Measurements from ENCODE around the gene RELL1. TPM values are rescaled to one million over a fixed set of nuclear protein-coding genes. Genes with fewer than 3 reads are reported as not detected.

Gene RELL1
- total RNA-seq, 2 experiments from 2014 or later = 48.6 to 50.3 TPM

- Mint-ChIP-seq H3K27me3 (no peaks in the 10 kb centered on the region), H3K4me3 (no peak overlapping the region), H3K4me1 (ENCODE audit: low read depth) (no peaks in the 10 kb centered on the region), H3K9me3 (no peaks in the 10 kb centered on the region), H3K36me3 (ENCODE audit: low read depth) (peaks cover 71% of the 10 kb centered on the region), H3K27ac (no peak overlapping the region)
- intact Hi-C loops (cut with DNase I, micrococcal nuclease) = no loop called here
- DNase-seq (no peak), ATAC-seq (ENCODE audit: poor library complexity) (no peak)
- H3K27me3 ChIP-seq (ENCODE audit: control insufficient read depth in 1 of 2, insufficient read depth in 2 of 2, low read length in 2 of 2) = no peaks in the 10 kb centered on the region
- POLR2A ChIA-PET = no interaction called here
- CTCF ChIA-PET = no interaction called here
- H3K4me1 ChIP-seq (ENCODE audit: insufficient read depth, low read length) = no peaks in the 10 kb centered on the region
- H3K27ac ChIP-seq (ENCODE audit: low read depth in 1 of 2, low read length in 2 of 2) = no peak overlapping the region
- peaks cover 29% of the 10 kb centered on the region for H3K36me3 ChIP-seq (ENCODE audit: insufficient read depth, low read length)
- no peaks in the 10 kb centered on the region for H3K9me3 ChIP-seq (ENCODE audit: control insufficient read depth in 1 of 2, insufficient read depth in 1 of 2, low read length in 2 of 2)
- no peak for TF ChIP-seq CTCF (IDR thresholded peaks at IDR 0.05)
- no peak overlapping the region for H3K4me3 ChIP-seq (ENCODE audit: low read length)
Observed at GRCh38 chr4:37639551-37640285, 46.5 kb downstream of the RELL1 start.

GRCh38 chr4:37635155-37635554, 51.0 kb downstream of the RELL1 start:
- H3K36me3 ChIP-seq (ENCODE audit: insufficient read depth, low read length) = peaks cover 68% of the 10 kb centered on the region
- intact Hi-C loops (cut with DNase I, micrococcal nuclease) = no loop called here
- no peaks in the 10 kb centered on the region for H3K27me3 ChIP-seq (ENCODE audit: control insufficient read depth in 1 of 2, insufficient read depth in 2 of 2, low read length in 2 of 2)
- Mint-ChIP-seq H3K9me3 (no peaks in the 10 kb centered on the region), H3K4me3 (no peak overlapping the region), H3K27me3 (no peaks in the 10 kb centered on the region), H3K4me1 (ENCODE audit: low read depth) (no peaks in the 10 kb centered on the region), H3K27ac (no peak overlapping the region), H3K36me3 (ENCODE audit: low read depth) (peaks cover 83% of the 10 kb centered on the region)
- H3K9me3 ChIP-seq (ENCODE audit: control insufficient read depth in 1 of 2, insufficient read depth in 1 of 2, low read length in 2 of 2) = no peaks in the 10 kb centered on the region
- ChIA-PET CTCF (no interaction called here), POLR2A (interaction anchor here (0.6 kb wide), 1 partner anchor 390 kb away, joined by 3 read pairs; no protein-coding TSS in a partner anchor)
- no peak overlapping the region for H3K27ac ChIP-seq (ENCODE audit: low read depth in 1 of 2, low read length in 2 of 2)
- ATAC-seq (ENCODE audit: poor library complexity) = no peak
- no peak overlapping the region for H3K4me3 ChIP-seq (ENCODE audit: low read length)
- DNase-seq = no peak
- no peak for TF ChIP-seq CTCF (IDR thresholded peaks at IDR 0.05)
- H3K4me1 ChIP-seq (ENCODE audit: insufficient read depth, low read length) = no peaks in the 10 kb centered on the region

GRCh38 chr4:37634180-37634579, 52.0 kb downstream of the RELL1 start:
- H3K36me3 Mint-ChIP-seq (ENCODE audit: low read depth) = peaks cover 86% of the 10 kb centered on the region

More at GRCh38 chr4:37634180-37634579, 52.0 kb downstream of the RELL1 start:
- H3K27me3 ChIP-seq (ENCODE audit: control insufficient read depth in 1 of 2, insufficient read depth in 2 of 2, low read length in 2 of 2) = no peaks in the 10 kb centered on the region
- no peak for ATAC-seq (ENCODE audit: poor library complexity)
- intact Hi-C loops (cut with DNase I, micrococcal nuclease) = loop anchor here in 1 of 2 experiments (5.0 kb wide), 1 partner anchor 53 kb away; the partner anchor contains the start of gene RELL1
- H3K4me1 ChIP-seq (ENCODE audit: insufficient read depth, low read length) = no peaks in the 10 kb centered on the region
- Mint-ChIP-seq H3K27me3 (no peaks in the 10 kb centered on the region), H3K27ac (no peak overlapping the region), H3K4me3 (no peak overlapping the region), H3K9me3 (no peaks in the 10 kb centered on the region), H3K4me1 (ENCODE audit: low read depth) (no peaks in the 10 kb centered on the region)
- no peaks in the 10 kb centered on the region for H3K9me3 ChIP-seq (ENCODE audit: control insufficient read depth in 1 of 2, insufficient read depth in 1 of 2, low read length in 2 of 2)
- no peak overlapping the region for H3K4me3 ChIP-seq (ENCODE audit: low read length)
- H3K27ac ChIP-seq (ENCODE audit: low read depth in 1 of 2, low read length in 2 of 2) = no peak overlapping the region
- DNase-seq = no peak
- CTCF ChIA-PET = no interaction called here
- POLR2A ChIA-PET = no interaction called here
- H3K36me3 ChIP-seq (ENCODE audit: insufficient read depth, low read length) = peaks cover 75% of the 10 kb centered on the region
- TF ChIP-seq CTCF (IDR thresholded peaks at IDR 0.05) = no peak

Data from CD4-positive, alpha-beta T cell (primary cell).